Measurements from ENCODE around the gene PHF19.

Gene PHF19

DNA sequence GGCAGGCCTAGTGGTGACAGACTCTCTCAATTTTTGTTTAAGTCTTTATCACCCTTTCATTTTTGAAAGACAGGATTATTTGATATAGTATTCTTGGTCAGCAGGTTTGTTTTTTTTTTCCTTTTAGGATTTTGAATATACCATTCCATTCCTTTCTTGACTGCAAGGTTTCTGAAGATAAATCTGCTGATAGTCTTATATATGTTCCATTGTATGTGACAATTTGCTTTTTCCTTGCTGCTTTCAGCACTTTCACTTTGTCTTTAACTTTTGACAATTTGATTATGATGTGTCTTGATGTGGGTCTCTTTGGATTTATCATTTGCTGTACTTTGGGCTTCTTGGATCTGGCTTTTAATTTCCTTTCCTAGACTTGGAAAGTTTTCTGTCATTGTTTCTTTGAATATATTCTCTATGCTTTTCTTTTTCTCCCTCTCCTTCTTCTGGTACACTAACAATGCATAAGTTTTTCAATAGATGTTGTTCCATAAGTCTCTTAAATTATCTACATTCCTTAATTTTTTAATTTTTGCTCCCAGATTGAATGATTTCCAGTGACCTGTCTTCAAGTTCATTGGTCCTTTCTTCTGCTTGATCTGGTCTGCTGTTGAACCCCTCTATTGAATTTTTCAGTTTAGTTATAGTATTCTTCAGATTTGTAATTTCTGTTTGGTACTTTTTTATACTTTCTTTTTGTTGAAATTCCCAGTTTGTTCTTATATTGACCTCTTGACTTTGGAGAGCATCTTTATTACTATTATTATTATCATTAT, 69.2 kb downstream of the PHF19 start:
- DNase-seq (ENCODE audit: low read depth, low spot score) = no peak

All from activated naive CD8-positive, alpha-beta T cell treated with anti-CD3 and anti-CD28 coated beads, Interleukin-2, amount 50 U/mL, for 16 hours (primary cell).